Ovary (tissue), 9 donors: ENCODE measurements around the gene ROBO1. TPM values are rescaled to one million over a fixed set of nuclear protein-coding genes. Genes with fewer than 3 reads are reported as not detected.

ENCODE experiments used
- DNase-seq, 5 donors: peaks; one replicate each; pipeline ENCODE4 v3.0.0-alpha.2; 2019 to 2020
- H3K27ac ChIP-seq, 2 donors: fragments of 200-600 bp; one replicate each; pipeline versions ENCODE4 v1.5.1 to v1.8.0; 2019 to 2022
- H3K27me3 ChIP-seq: fragments of 200-600 bp; one replicate; pipeline ENCODE4 v1.8.0; 2022
- H3K36me3 ChIP-seq: fragments of 200-600 bp; sonication (generic); one replicate; pipeline ENCODE4 v1.5.1; 2019
- H3K4me1 ChIP-seq: one replicate; pipeline ENCODE4 v1.8.1; 2013; ENCODE audit warnings: mild to moderate bottlenecking, moderate library complexity; ENCODE audit not compliant: insufficient read depth
- H3K4me3 ChIP-seq: fragments of 200-600 bp; sonication (generic); one replicate; pipeline ENCODE4 v1.5.1; 2017
- H3K9me3 ChIP-seq, 2 donors: fragments of 200-600 bp in 1 of 2; sonication (generic) in 1 of 2; one replicate each; pipeline versions ENCODE4 v1.5.1 to v1.8.1; 2013 to 2019; ENCODE audit warnings: mild to moderate bottlenecking in 1 of 2, moderate library complexity in 1 of 2
- EP300 ChIP-seq: sonication (generic); formaldehyde crosslinking; IDR thresholded peaks from one replicate; pipeline ENCODE4 v1.6.1; 2017; ENCODE audit warnings: antibody characterized with exemption
- POLR2A ChIP-seq: fragments of 450-650 bp; IDR thresholded peaks from one replicate; pipeline ENCODE4 v1.6.1; 2017; ENCODE audit warnings: antibody characterized with exemption, mild to moderate bottlenecking, moderate library complexity
- whole genome bisulfite sequencing, 3 donors: extraction: QIAGEN DNeasy Blood & Tissue Kit in 1 of 3; methylation state at CpG; one replicate each; pipeline versions ENCODE4 v1.1.5 to v1.1.7; 2013 to 2017; 5-methylcytosine and 5-hydroxymethylcytosine counted together
- intact Hi-C, 4 donors: fragments of 100-400 bp; cut with DNase I; formaldehyde crosslinking; loops; one replicate each; pipeline versions ENCODE4 v1.11.0 to v1.15.1; 2022 to 2023
- polyA plus RNA-seq, 2 donors: library from polyadenylated mRNA; stranded (reverse); fragments of 200-250 nt in 1 of 2; fragments of 350-450 nt in 1 of 2; fragmentation: Illumina TruSeq in 1 of 2; extraction: RNeasy Lipid Tissue Mini Kit (QIAGEN cat#74804) in 1 of 2; gene quantifications; one replicate each; pipeline ENCODE4 v1.2.3, GENCODE V29; 2013 to 2014
- total RNA-seq, 7 donors: library from RNA; depleted of rRNA in 2 of 7; stranded (reverse); fragments of >200 nt in 2 of 7; fragmentation: NEBNext Ultra II Directional in 3 of 7; extraction: Animal tissue kit (Norgen Biotek cat#: 25700) in 3 of 7; gene quantifications; one replicate each; pipeline versions ENCODE4 v1.1.0 to v1.2.4, GENCODE V29; 2016 to 2023
- TF ChIP-seq, protein P1 (sequence below), 3 donors: fragments of 450-650 bp in 2 of 3; fragments of 200-600 bp in 1 of 3; IDR thresholded peaks; one replicate each; pipeline versions ENCODE4 v1.5.1 to v1.8.0; 2016 to 2022; ENCODE audit warnings: antibody characterized with exemption in 3 of 3, mild to moderate bottlenecking in 1 of 3
- donor health status: DM: no; HTN: no; CAD: no; lungs with moderate emphysema.
- donor health status: DM: no; HTN: no; CAD: no.
- donor health status: Bipolar disorder and iron deficiency.
- donor health status: DM: yes; HTN: yes; CAD: no.
- donor health status: DM: no; HTN: no; CAD: no.
- donor health status: DM: yes; HTN: yes; CAD: no.

ROBO1 gene
- total and polyA plus RNA-seq, 9 donors = 17.2 to 49.5 (median 29.0) TPM

DNA sequence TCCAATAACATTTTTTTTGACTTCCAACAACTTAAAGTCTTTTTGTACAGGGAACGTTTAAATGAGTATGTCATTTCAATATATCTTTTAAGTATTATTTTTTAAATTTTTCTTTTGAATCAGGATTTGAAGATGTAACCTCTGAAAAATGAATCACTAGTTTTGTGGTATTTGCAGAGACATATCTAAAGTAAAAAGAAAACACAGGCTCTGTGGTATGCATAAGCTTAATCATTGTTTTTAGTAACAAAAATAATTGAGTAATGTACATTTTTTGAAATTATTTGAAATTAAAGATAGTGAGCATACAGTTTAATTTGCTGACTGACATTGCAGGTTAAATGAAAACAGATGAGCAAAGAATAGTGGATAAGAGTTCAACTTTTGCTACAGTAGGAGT, 531.3 kb downstream of the ROBO1 start:
- intact Hi-C loops = no loop called here
- WGBS, 3 donors = 8 to 16% (median 12%) methylated on average over 1 of the region's 1 CpG

DNA sequence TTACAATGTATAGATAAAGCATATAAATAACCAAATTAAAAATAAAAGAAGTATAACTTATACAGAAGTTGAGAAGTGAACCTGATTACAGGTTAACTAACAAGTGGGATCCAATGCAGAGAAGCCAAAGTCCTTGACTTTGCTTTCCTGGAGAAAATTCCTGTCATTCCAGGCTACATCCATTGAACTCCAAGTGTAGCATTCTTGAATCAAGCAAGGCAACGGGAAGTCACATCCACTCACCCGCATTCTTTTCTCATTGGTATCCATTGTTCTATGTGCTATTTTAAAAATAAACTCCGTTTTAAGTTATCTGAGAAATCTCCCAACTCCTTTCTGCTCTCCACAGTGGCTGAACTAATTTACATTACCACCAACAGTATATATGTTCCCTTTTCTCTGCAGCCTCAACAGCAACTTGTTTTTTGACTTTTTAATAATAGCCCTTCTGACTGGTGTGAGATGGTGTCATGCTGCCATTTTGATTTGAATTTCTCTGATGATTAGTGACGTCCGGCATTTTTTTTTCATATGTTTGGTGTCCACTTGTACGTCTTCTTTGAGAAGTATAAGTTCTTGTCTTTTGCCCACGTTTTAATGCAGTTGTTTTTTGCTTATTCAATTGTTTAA, 534.3 kb downstream of the ROBO1 start:
- Histone ChIP-seq H3K4me3 (no peak overlapping the region), H3K27me3 (no peaks in the 10 kb centered on the region), H3K27ac (no peak overlapping the region), H3K9me3 (no peaks in the 10 kb centered on the region), H3K4me1 (no peaks in the 10 kb centered on the region), H3K36me3 (no peaks in the 10 kb centered on the region)
- TF ChIP-seq EP300 = no peak
- no peak for TF ChIP-seq POLR2A
- TF ChIP-seq, protein P1, sequence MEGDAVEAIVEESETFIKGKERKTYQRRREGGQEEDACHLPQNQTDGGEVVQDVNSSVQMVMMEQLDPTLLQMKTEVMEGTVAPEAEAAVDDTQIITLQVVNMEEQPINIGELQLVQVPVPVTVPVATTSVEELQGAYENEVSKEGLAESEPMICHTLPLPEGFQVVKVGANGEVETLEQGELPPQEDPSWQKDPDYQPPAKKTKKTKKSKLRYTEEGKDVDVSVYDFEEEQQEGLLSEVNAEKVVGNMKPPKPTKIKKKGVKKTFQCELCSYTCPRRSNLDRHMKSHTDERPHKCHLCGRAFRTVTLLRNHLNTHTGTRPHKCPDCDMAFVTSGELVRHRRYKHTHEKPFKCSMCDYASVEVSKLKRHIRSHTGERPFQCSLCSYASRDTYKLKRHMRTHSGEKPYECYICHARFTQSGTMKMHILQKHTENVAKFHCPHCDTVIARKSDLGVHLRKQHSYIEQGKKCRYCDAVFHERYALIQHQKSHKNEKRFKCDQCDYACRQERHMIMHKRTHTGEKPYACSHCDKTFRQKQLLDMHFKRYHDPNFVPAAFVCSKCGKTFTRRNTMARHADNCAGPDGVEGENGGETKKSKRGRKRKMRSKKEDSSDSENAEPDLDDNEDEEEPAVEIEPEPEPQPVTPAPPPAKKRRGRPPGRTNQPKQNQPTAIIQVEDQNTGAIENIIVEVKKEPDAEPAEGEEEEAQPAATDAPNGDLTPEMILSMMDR (IDR thresholded peaks at IDR 0.05) = no peak
- intact Hi-C loops = no loop called here
- DNase-seq = no peak
- 74 to 82% (median 77%) methylated on average over 7 of the region's 7 CpGs for WGBS, 3 donors

More for the DNA sequence above, 531.3 kb downstream of the ROBO1 start:
- Histone ChIP-seq H3K27ac (no peak overlapping the region), H3K4me3 (no peak overlapping the region), H3K4me1 (no peaks in the 10 kb centered on the region), H3K27me3 (no peaks in the 10 kb centered on the region), H3K36me3 (no peaks in the 10 kb centered on the region), H3K9me3 (no peaks in the 10 kb centered on the region)
- DNase-seq = no peak
- TF ChIP-seq EP300 = no peak
- TF ChIP-seq, protein P1 (IDR thresholded peaks at IDR 0.05) = no peak
- TF ChIP-seq POLR2A = no peak

DNA sequence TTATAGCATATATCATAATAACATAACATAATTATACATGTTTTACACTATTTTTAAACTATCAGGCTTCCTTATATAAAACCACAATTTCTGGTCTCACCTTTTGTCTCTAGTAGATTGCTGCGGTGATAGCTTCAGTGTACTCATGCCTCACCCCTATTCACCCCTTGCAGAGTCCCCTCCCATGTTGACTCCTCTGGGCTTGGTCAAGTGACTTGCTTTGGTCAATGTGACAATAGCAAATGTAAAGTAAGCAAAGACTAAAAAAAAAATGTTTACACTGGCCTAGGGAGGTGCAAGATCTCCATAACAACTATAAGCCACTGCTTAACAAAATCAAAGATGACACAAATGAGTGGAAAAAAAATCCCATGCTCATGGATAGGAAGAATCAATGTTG, 537.5 kb downstream of the ROBO1 start:
- no peaks in the 10 kb centered on the region for H3K27me3 ChIP-seq
- H3K27ac ChIP-seq = no peak overlapping the region
- no peak for TF ChIP-seq EP300
- TF ChIP-seq, protein P1 (IDR thresholded peaks at IDR 0.05) = no peak
- no peak for TF ChIP-seq POLR2A
- intact Hi-C loops = no loop called here
- no peak overlapping the region for H3K4me3 ChIP-seq
- no peak for DNase-seq
- no peaks in the 10 kb centered on the region for H3K36me3 ChIP-seq
- H3K9me3 ChIP-seq = no peaks in the 10 kb centered on the region
- WGBS, 3 donors = 92 to 100% (median 96%) methylated on average over 1 of the region's 1 CpG
- no peaks in the 10 kb centered on the region for H3K4me1 ChIP-seq

DNA sequence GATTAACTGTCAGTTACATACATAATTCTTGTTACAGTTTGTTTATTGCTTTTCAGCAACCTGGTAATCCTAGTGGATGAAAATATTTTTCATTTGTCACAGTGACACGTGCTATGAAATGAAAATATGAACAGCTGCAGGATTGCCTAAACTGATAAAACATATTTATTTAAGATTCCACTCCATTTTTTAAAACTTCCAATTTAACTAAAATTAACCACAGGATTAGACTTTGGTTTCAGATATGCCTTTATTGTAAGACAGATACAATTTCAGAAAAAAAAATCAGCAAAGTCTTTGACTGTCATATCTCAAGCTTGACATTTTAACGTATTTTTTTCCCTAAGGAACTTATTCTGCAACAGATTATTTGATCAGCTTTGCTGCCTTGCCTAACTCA, 550.7 kb downstream of the ROBO1 start:
- intact Hi-C loops = no loop called here
- H3K4me3 ChIP-seq = no peak overlapping the region
- 35 to 55% (median 41%) methylated on average over 2 of the region's 2 CpGs for WGBS, 3 donors

More for the DNA sequence above, 550.7 kb downstream of the ROBO1 start:
- Histone ChIP-seq H3K9me3 (no peaks in the 10 kb centered on the region), H3K4me1 (no peaks in the 10 kb centered on the region), H3K27ac (no peak overlapping the region), H3K36me3 (no peaks in the 10 kb centered on the region), H3K27me3 (no peaks in the 10 kb centered on the region)
- no peak for TF ChIP-seq EP300
- no peak for TF ChIP-seq POLR2A
- TF ChIP-seq, protein P1 (IDR thresholded peaks at IDR 0.05) = no peak
- DNase-seq = no peak
